Hepatocyte (in vitro differentiated cells): Measurements from ENCODE around the gene RNU1-4.

Experiments
- CTCF ChIP-seq: fragments of 200-600 bp; sonication (generic); IDR thresholded peaks from 2 replicates; pipeline ENCODE4 v1.5.1; 2016; ENCODE audit warnings: antibody characterized with exemption, mild to moderate bottlenecking; ENCODE audit not compliant: poor library complexity
- EZH2 ChIP-seq: fragments of 200-600 bp; sonication (generic); IDR thresholded peaks from 2 replicates; pipeline ENCODE4 v1.6.1; 2016; ENCODE audit warnings: antibody characterized with exemption, mild to moderate bottlenecking, borderline replicate concordance

GRCh38 chr1:16720351-16721223 lies 19.7 kb upstream of the RNU1-4 start:
- TF ChIP-seq CTCF (no peak), EZH2 (no peak)
